ENCODE results near the gene NME1. TPM values are rescaled to one million over a fixed set of nuclear protein-coding genes. Genes with fewer than 3 reads are reported as not detected.

Gene NME1
- polyA plus RNA-seq, 1 experiment = 178 TPM

GRCh38 chr17:51188271-51188833 is 35.0 kb downstream of the NME1 start:
- no peak for DNase-seq (ENCODE audit: low read depth)
- no peak overlapping the region for H3K4me3 ChIP-seq (ENCODE audit: low read depth, low read length)
- no peak for TF ChIP-seq CTCF (IDR thresholded peaks at IDR 0.05; ENCODE audit: insufficient read depth, low read depth, low read length)
- POLR2A ChIA-PET = interaction anchor here (0.6 kb wide), 1 partner anchor 678 kb away, joined by 4 read pairs; no protein-coding TSS in a partner anchor
- no peaks in the 10 kb centered on the region for H3K27me3 ChIP-seq (ENCODE audit: control insufficient read depth, insufficient read depth, low read length)
- peaks cover 5% of the 10 kb centered on the region; the same call in 1 of the 2 replicates for H3K36me3 ChIP-seq (ENCODE audit: control insufficient read depth, insufficient read depth, low read length)
- CTCF ChIA-PET = interaction anchor here (0.5 kb wide), 1 partner anchor 36 kb away, joined by 3 read pairs; no protein-coding TSS in a partner anchor

DNA sequence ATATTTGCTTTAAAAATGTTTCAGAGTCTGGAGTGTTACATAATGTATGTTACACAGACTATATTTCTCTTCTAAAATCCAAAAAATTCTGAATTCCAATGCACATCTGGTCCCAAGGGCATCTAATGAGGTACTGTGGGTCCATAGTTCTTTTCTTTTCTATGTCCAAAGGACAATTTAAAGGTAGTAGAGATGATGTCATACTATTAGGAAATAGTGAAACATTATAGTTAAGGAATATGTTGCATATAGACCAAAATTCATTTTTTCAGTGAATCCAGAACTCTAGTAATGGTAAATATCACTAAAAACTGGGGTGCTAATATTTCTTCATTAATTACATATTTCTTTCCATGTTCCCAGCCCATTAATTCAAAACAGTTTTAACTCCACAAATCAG is 35.8 kb downstream of the NME1 start:
- no peak for DNase-seq (ENCODE audit: low read depth)
- ChIA-PET CTCF (no interaction called here), POLR2A (no interaction called here)
- no peak for TF ChIP-seq CTCF (IDR thresholded peaks at IDR 0.05; ENCODE audit: insufficient read depth, low read depth, low read length)
- Histone ChIP-seq H3K36me3 (ENCODE audit: control insufficient read depth, insufficient read depth, low read length) (peaks cover 6% of the 10 kb centered on the region), H3K4me3 (ENCODE audit: low read depth, low read length) (no peak overlapping the region), H3K27me3 (ENCODE audit: control insufficient read depth, insufficient read depth, low read length) (no peaks in the 10 kb centered on the region)

DNA sequence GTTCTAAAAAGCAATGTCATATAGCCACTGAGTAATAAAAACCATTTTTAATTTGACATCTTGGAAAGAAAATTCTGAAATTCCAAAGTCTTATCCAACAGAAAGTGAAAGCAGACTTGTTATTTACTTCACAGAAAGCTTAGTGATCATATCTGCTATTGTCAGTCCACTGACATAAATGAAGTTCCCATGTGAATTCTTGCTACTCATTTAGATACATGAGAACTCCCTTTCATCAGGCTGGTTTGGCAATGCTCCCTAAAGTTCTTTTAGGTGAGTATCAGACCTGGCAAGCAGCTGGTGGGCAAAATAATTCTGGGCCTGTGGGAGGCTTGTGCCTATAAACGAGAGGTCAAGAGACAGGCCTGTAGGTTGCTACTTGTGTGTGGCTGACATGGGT is 36.3 kb downstream of the NME1 start:
- CTCF ChIA-PET = no interaction called here
- POLR2A ChIA-PET = no interaction called here
- DNase-seq (ENCODE audit: low read depth) = no peak

GRCh38 chr17:51191895-51192294 is 38.5 kb downstream of the NME1 start:
- DNase-seq (ENCODE audit: low read depth) = no peak
- CTCF ChIA-PET = interaction anchor here (1.4 kb wide), 1 partner anchor 25 kb away, joined by 3 read pairs; no protein-coding TSS in a partner anchor

More for the DNA sequence above, 36.3 kb downstream of the NME1 start:
- no peak for TF ChIP-seq CTCF (IDR thresholded peaks at IDR 0.05; ENCODE audit: insufficient read depth, low read depth, low read length)
- Histone ChIP-seq H3K4me3 (ENCODE audit: low read depth, low read length) (no peak overlapping the region), H3K36me3 (ENCODE audit: control insufficient read depth, insufficient read depth, low read length) (peaks cover 7% of the 10 kb centered on the region), H3K27me3 (ENCODE audit: control insufficient read depth, insufficient read depth, low read length) (no peaks in the 10 kb centered on the region)

DNA sequence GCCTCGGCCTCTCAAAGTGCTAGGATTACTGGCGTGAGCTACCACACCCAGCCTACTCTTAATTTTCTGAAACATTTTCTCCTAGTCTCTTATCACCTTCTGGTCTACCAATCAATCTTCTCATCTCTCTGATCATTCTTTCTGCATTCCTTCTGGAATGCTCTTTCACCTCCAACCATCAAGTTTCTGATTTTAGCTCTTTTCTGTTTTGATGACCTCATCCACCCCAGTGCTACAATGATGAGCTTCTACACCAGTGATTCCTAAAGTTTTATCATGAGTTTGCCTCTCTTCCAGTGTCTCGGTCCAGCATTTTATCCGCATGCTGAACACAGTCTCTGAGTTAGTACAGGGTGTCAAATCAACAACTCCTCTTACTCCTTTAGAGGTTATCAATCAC is 44.4 kb downstream of the NME1 start:
- Histone ChIP-seq H3K4me3 (ENCODE audit: low read depth, low read length) (no peak overlapping the region), H3K36me3 (ENCODE audit: control insufficient read depth, insufficient read depth, low read length) (peaks cover 11% of the 10 kb centered on the region), H3K27me3 (ENCODE audit: control insufficient read depth, insufficient read depth, low read length) (no peaks in the 10 kb centered on the region)
- ChIA-PET POLR2A (no interaction called here), CTCF (interaction anchor here (0.8 to 1.2 kb wide), 2 partner anchors 8 to 33 kb away, joined by 3 read pairs; no protein-coding TSS in a partner anchor)
- DNase-seq (ENCODE audit: low read depth) = no peak
- TF ChIP-seq CTCF (IDR thresholded peaks at IDR 0.05; ENCODE audit: insufficient read depth, low read depth, low read length) = no peak

More at GRCh38 chr17:51191895-51192294, 38.5 kb downstream of the NME1 start:
- H3K27me3 ChIP-seq (ENCODE audit: control insufficient read depth, insufficient read depth, low read length) = no peaks in the 10 kb centered on the region
- peaks cover 8% of the 10 kb centered on the region for H3K36me3 ChIP-seq (ENCODE audit: control insufficient read depth, insufficient read depth, low read length)
- POLR2A ChIA-PET = no interaction called here
- H3K4me3 ChIP-seq (ENCODE audit: low read depth, low read length) = no peak overlapping the region
- TF ChIP-seq CTCF (IDR thresholded peaks at IDR 0.05; ENCODE audit: insufficient read depth, low read depth, low read length) = no peak
